B cell (primary cell): ENCODE data around the gene ERVK3-1.

Experiments
- EZH2 ChIP-seq: IDR thresholded peaks from 2 replicates; pipeline ENCODE4 v1.6.1; 2012; ENCODE audit warnings: borderline replicate concordance, low read depth, mild to moderate bottlenecking, moderate library complexity, low read length; ENCODE audit not compliant: insufficient read depth, poor library complexity, severe bottlenecking
- TF ChIP-seq, protein P1 (sequence below): fragments of 200-600 bp; IDR thresholded peaks from one replicate; pipeline ENCODE4 v1.8.0; 2022; ENCODE audit warnings: antibody characterized with exemption, mild to moderate bottlenecking

DNA sequence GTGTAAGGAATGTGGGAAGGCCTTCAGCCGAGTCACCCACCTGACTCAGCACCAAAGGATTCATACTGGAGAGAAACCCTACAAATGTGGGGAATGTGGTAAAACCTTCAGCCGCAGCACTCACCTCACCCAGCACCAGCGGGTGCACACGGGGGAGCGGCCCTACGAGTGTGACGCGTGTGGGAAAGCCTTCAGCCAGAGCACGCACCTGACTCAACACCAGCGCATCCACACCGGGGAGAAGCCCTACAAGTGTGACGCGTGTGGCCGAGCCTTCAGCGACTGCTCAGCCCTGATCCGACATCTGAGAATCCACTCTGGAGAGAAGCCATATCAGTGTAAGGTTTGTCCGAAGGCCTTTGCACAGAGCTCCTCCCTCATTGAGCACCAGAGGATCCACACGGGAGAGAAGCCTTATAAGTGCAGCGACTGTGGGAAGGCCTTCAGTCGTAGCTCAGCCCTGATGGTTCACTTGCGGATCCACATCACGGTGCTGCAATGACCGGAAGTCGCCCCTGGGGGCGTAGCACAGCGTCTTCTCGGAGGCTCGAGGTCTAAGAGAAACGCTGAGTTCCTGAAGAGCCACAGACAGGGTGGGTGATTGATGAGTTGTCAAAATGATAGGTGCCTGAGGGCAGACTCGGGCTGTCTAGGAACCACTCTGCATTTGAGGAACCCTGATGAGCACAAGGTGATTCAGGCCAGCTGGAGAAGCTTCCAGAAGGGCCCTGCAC is 33.8 kb downstream of the ERVK3-1 start:
- TF ChIP-seq, protein P1, sequence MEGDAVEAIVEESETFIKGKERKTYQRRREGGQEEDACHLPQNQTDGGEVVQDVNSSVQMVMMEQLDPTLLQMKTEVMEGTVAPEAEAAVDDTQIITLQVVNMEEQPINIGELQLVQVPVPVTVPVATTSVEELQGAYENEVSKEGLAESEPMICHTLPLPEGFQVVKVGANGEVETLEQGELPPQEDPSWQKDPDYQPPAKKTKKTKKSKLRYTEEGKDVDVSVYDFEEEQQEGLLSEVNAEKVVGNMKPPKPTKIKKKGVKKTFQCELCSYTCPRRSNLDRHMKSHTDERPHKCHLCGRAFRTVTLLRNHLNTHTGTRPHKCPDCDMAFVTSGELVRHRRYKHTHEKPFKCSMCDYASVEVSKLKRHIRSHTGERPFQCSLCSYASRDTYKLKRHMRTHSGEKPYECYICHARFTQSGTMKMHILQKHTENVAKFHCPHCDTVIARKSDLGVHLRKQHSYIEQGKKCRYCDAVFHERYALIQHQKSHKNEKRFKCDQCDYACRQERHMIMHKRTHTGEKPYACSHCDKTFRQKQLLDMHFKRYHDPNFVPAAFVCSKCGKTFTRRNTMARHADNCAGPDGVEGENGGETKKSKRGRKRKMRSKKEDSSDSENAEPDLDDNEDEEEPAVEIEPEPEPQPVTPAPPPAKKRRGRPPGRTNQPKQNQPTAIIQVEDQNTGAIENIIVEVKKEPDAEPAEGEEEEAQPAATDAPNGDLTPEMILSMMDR = no peak
- TF ChIP-seq EZH2 = no peak
